ENCODE results near the gene DLGAP1. TPM values are rescaled to one million over a fixed set of nuclear protein-coding genes. Genes with fewer than 3 reads are reported as not detected.

Gene DLGAP1
- total RNA-seq, 1 experiment from 2014 or later: 23.2 TPM

- no peaks in the 10 kb centered on the region for H3K9me3 ChIP-seq (ENCODE audit: control insufficient read depth, low read depth, low read length)
- H3K79me2 ChIP-seq (ENCODE audit: insufficient read depth, low read length): no peaks in the 10 kb centered on the region
- H4K20me1 ChIP-seq (ENCODE audit: control insufficient read depth, insufficient read depth, insufficient read length): no peaks in the 10 kb centered on the region
- H2BK120ac ChIP-seq (ENCODE audit: low read depth, low read length, poor library complexity, severe bottlenecking): no peak overlapping the region
- no peak overlapping the region for H3K4ac ChIP-seq (ENCODE audit: low read depth, low read length)
- H3K9me3 Mint-ChIP-seq: no peaks in the 10 kb centered on the region
- TF ChIP-seq, protein P1, sequence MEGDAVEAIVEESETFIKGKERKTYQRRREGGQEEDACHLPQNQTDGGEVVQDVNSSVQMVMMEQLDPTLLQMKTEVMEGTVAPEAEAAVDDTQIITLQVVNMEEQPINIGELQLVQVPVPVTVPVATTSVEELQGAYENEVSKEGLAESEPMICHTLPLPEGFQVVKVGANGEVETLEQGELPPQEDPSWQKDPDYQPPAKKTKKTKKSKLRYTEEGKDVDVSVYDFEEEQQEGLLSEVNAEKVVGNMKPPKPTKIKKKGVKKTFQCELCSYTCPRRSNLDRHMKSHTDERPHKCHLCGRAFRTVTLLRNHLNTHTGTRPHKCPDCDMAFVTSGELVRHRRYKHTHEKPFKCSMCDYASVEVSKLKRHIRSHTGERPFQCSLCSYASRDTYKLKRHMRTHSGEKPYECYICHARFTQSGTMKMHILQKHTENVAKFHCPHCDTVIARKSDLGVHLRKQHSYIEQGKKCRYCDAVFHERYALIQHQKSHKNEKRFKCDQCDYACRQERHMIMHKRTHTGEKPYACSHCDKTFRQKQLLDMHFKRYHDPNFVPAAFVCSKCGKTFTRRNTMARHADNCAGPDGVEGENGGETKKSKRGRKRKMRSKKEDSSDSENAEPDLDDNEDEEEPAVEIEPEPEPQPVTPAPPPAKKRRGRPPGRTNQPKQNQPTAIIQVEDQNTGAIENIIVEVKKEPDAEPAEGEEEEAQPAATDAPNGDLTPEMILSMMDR (conservative IDR thresholded peaks at IDR 0.05): no peak
- H2BK5ac ChIP-seq (ENCODE audit: insufficient read length, low read length): no peak overlapping the region
- H3K23ac ChIP-seq (ENCODE audit: insufficient read length, low read depth, low read length): no peak overlapping the region
- H3K4me2 ChIP-seq (ENCODE audit: insufficient read depth, insufficient read length, low read length): no peak overlapping the region
- DNase-seq: no peak
- no peak overlapping the region for H2BK15ac ChIP-seq (ENCODE audit: low read depth, low read length)
- H3K4me3 Mint-ChIP-seq: no peak overlapping the region
- H3K9ac ChIP-seq (ENCODE audit: extremely low read depth, insufficient read length, low read length): no peak overlapping the region
- H3T11ph ChIP-seq (ENCODE audit: low read length): no peak overlapping the region
- no peaks in the 10 kb centered on the region for H3K36me3 Mint-ChIP-seq (ENCODE audit: insufficient read depth in 1 of 3, low read depth in 3 of 3)
- no peak overlapping the region for H3K18ac ChIP-seq (ENCODE audit: insufficient read length, low read depth, low read length)
- H2AFZ ChIP-seq (ENCODE audit: low read length): no peak overlapping the region
- no peaks in the 10 kb centered on the region for H3K79me1 ChIP-seq (ENCODE audit: insufficient read depth, low read depth, low read length, poor library complexity, severe bottlenecking)
- H3K4me1 ChIP-seq (ENCODE audit: insufficient read depth, low read length): no peaks in the 10 kb centered on the region
- no peaks in the 10 kb centered on the region for H3K23me2 ChIP-seq (ENCODE audit: insufficient read length, low read depth, low read length, poor library complexity, severe bottlenecking)
- H3K27ac Mint-ChIP-seq: peak overlapping the region in 1 of 3 experiments; percentile 41; a peak in 1 of 7 replicates
- H4K5ac ChIP-seq (ENCODE audit: insufficient read length, low read depth, low read length): no peak overlapping the region
- no peaks in the 10 kb centered on the region for H3K27me3 ChIP-seq (ENCODE audit: insufficient read depth, low read length)
- no peak overlapping the region for H2AK5ac ChIP-seq (ENCODE audit: insufficient read length, low read length)
- H4K91ac ChIP-seq (ENCODE audit: insufficient read length, low read depth, low read length): no peak overlapping the region
- no peak overlapping the region for H3K14ac ChIP-seq (ENCODE audit: insufficient read depth, low read length)
- H3K56ac ChIP-seq (ENCODE audit: insufficient read length, low read depth, low read length): no peak overlapping the region
- no peak overlapping the region for H3K27ac ChIP-seq (ENCODE audit: insufficient read length, low read depth, low read length)
- no peak overlapping the region for H2BK12ac ChIP-seq (ENCODE audit: insufficient read length, low read depth, low read length)
- peaks cover 9 to 27% of the 10 kb centered on the region in 2 experiments for H3K4me1 Mint-ChIP-seq
- no peaks in the 10 kb centered on the region for H3K27me3 Mint-ChIP-seq (ENCODE audit: low read depth)
- H2BK20ac ChIP-seq (ENCODE audit: low read depth, low read length, poor library complexity, severe bottlenecking): no peak overlapping the region
- no CpG with 5 or more reads among the region's 2 CpGs for WGBS (ENCODE audit: extremely low coverage, insufficient read length, low lambda C conversion rate)
- H4K8ac ChIP-seq (replicated peaks; ENCODE audit: insufficient read length, low read depth, low read length): no peak overlapping the region
These were observed 783.9 kb downstream of the DLGAP1 start for GRCh38 chr18:3671176-3671575.
